Glutamatergic neuron (in vitro differentiated cells): ENCODE results near the gene IFITM2. TPM values are rescaled to one million over a fixed set of nuclear protein-coding genes. Genes with fewer than 3 reads are reported as not detected.

Experiments
- DNase-seq: peaks from one replicate; pipeline ENCODE4 v3.0.0; 2022
- H3K27ac Mint-ChIP-seq: one replicate; pipeline ENCODE4 v1.8.0; 2020; ENCODE audit warnings: mild to moderate bottlenecking, mixed read lengths, inconsistent platforms; ENCODE audit not compliant: unreplicated experiment
- H3K27me3 Mint-ChIP-seq: one replicate; pipeline ENCODE4 v1.8.0; 2020; ENCODE audit warnings: mild to moderate bottlenecking, moderate library complexity, mixed read lengths, inconsistent platforms; ENCODE audit not compliant: unreplicated experiment
- H3K36me3 Mint-ChIP-seq: one replicate; pipeline ENCODE4 v1.8.0; 2020; ENCODE audit warnings: mild to moderate bottlenecking, mixed read lengths, inconsistent platforms; ENCODE audit not compliant: unreplicated experiment
- H3K4me1 Mint-ChIP-seq: one replicate; pipeline ENCODE4 v1.8.0; 2020; ENCODE audit warnings: mild to moderate bottlenecking, low read depth, mixed read lengths, inconsistent platforms; ENCODE audit not compliant: unreplicated experiment
- H3K4me3 Mint-ChIP-seq: one replicate; pipeline ENCODE4 v1.8.0; 2020; ENCODE audit warnings: mild to moderate bottlenecking, mixed read lengths, inconsistent platforms; ENCODE audit not compliant: unreplicated experiment
- H3K9me3 Mint-ChIP-seq: one replicate; pipeline ENCODE4 v1.8.0; 2020; ENCODE audit warnings: mild to moderate bottlenecking, moderate library complexity, mixed read lengths, inconsistent platforms; ENCODE audit not compliant: unreplicated experiment
- CTCF ChIP-seq: fragments of 200-600 bp; sonication (generic); IDR thresholded peaks from one replicate; pipeline ENCODE4 v1.5.0; 2021; ENCODE audit not compliant: partially characterized antibody, unreplicated experiment
- total RNA-seq: library from RNA; stranded (reverse); fragmentation: NEBNext Ultra II Directional; extraction: Animal tissue kit (Norgen Biotek cat#: 25700); gene quantifications from one replicate; pipeline ENCODE4 v1.2.1, GENCODE V29; 2021; ENCODE audit not compliant: unreplicated experiment

IFITM2 gene
- total RNA-seq, 1 donor from 2014 or later, result 2.5 TPM

- H3K4me1 Mint-ChIP-seq, result no peaks in the 10 kb centered on the region
- no peak for DNase-seq
- H3K36me3 Mint-ChIP-seq, result no peaks in the 10 kb centered on the region
Observed at GRCh38 chr11:289712-290620, 17.6 kb upstream of the IFITM2 start.

DNA sequence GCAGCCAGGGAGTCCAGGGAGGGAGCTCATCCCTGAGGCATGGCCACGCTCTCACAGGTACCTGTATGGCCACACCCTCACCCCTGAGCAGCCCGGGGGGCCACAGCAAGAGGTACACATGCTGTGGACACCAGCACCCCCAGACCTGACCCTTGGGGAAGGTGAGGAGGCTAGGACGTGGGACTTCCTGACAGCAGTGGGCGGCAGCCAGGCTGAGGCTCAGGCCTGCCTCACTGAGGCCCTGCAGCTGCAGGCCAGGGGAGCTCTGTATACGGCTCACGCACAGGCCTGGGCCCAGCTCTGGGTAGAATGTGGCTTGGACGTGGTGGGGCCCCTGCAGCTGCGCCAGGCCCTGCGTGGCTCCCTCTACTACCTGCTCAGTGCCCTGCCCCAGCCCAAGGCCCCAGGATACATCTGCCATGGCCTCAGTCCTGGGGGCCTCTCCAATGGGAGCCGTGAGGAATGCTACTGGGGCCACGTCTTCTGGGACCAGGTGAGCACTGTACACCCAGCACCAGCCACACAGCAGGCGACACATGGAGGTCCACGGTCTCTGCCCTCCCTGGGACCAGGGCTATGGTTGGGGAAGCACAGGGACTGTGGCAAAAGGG is 16.9 kb upstream of the IFITM2 start:
- H3K27me3 Mint-ChIP-seq, result peaks cover 11% of the 10 kb centered on the region
- no peak overlapping the region for H3K27ac Mint-ChIP-seq
- H3K4me3 Mint-ChIP-seq, result no peak overlapping the region
- H3K4me1 Mint-ChIP-seq, result no peaks in the 10 kb centered on the region
- peaks cover 5% of the 10 kb centered on the region for H3K9me3 Mint-ChIP-seq
- no peak for DNase-seq
- no peak for TF ChIP-seq CTCF
- no peaks in the 10 kb centered on the region for H3K36me3 Mint-ChIP-seq

More at GRCh38 chr11:289712-290620, 17.6 kb upstream of the IFITM2 start:
- H3K4me3 Mint-ChIP-seq, result no peak overlapping the region
- peaks cover 7% of the 10 kb centered on the region for H3K9me3 Mint-ChIP-seq
- TF ChIP-seq CTCF, result no peak
- no peak overlapping the region for H3K27ac Mint-ChIP-seq
- H3K27me3 Mint-ChIP-seq, result peaks cover 11% of the 10 kb centered on the region

GRCh38 chr11:291281-292210 is 16.1 kb upstream of the IFITM2 start:
- Mint-ChIP-seq H3K4me3 (no peak overlapping the region), H3K9me3 (peaks cover 2% of the 10 kb centered on the region), H3K4me1 (no peaks in the 10 kb centered on the region), H3K27ac (no peak overlapping the region), H3K27me3 (peaks cover 11% of the 10 kb centered on the region), H3K36me3 (no peaks in the 10 kb centered on the region)
- TF ChIP-seq CTCF, result no peak
- DNase-seq, result peak; percentile 18

DNA sequence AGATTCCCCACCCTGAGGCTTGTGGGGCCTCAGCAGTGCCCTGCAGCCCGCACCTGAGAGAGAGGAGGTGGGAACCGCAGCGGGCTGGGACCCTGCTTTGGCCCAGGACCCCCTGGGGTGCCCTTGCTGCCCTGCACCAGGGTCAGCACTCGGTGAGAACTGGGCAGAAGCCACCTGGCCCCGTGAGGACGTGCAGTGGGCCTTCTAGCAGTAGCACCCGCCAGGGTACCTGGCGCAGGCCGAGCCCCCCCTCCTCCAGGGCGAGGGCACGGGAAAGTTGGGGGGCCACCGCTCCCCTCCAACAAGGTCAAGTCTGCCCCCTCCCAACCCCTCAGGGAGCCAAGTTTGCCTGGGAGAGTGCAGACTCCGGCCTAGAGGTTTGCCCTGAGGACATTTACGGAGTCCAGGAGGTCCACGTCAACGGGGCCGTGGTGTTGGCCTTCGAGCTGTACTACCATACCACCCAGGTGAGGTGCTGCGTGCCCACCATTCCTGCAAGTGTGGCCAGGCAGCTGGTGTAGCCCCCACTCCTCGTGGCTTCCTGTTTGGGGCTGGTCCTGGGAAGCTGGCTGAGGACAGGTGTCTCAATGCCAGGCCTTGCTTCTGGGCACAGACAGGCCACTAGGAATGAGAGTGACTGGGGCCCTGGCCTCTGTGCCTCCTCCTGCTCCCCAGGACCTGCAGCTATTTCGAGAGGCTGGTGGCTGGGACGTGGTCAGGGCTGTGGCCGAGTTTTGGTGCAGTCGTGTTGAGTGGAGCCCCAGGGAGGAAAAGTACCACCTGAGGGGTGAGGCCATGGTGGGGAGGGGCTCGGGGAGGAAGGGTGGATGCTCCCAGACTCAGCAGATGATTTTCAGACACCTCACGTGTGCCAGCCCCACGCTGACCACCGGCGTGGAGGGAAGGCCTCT is 15.2 kb upstream of the IFITM2 start:
- TF ChIP-seq CTCF, result no peak
- Mint-ChIP-seq H3K4me1 (peaks cover 2% of the 10 kb centered on the region), H3K9me3 (peaks cover 2% of the 10 kb centered on the region), H3K36me3 (no peaks in the 10 kb centered on the region), H3K27ac (no peak overlapping the region), H3K27me3 (peaks cover 10% of the 10 kb centered on the region), H3K4me3 (no peak overlapping the region)
- DNase-seq, result peak; percentile 10
